GM18870 (cell line): ENCODE measurements around the gene MRPS2.
"Not testable (repeated sequence)": the region's sequence is repeated elsewhere in the genome, so short reads cannot be mapped to it uniquely, and the experiment has no call there.

Source experiments
- ATAC-seq: cut with Tn5 transposase; IDR thresholded peaks from one replicate; pipeline ENCODE4 v1.9.1; 2021; ENCODE audit warnings: moderate library complexity; ENCODE audit not compliant: unreplicated experiment

Gene MRPS2

DNA sequence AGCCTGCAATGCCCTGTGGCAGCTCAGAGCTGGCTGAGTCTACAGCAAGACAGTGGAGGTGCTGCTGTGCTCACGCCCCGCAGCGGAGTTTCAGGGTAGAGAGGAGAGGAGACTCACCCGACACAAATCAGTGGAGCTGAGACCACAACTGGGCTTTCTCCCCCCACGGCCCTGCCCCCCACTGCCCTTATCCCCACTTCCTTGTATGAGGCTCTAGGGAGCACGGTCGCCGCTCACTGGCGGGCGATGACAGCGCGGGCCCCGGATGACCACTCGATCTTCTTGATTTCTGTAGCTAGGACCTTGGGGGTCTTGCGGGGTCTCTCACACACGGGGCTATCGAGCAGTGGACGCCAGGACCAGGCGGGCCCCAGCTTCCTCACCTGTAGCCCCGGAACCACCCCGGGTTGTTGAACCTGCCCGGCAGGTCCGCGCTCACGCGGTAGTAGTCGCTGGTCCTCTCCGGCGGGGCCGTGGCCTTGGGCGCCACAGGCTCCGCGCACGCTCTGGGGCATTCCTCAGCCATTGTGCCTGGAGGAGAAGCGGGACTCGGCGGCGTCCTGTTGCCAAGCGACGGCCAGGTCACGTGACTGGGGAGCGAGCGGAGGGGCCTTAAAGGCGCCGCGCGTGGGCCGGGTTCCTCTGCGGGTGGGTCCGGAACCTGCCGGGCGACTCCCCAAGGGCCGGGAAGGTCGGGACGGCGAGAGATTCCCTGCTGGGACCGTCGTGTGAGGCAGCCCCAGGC is 984 bp upstream of the MRPS2 start:
- no peak for ATAC-seq

- ATAC-seq = no peak
These were observed 384 bp upstream of the MRPS2 start for GRCh38 chr9:135500071-135500524.

GRCh38 chr9:135501261-135502167 is 1.0 kb downstream of the MRPS2 start:
- ATAC-seq = no peak

DNA sequence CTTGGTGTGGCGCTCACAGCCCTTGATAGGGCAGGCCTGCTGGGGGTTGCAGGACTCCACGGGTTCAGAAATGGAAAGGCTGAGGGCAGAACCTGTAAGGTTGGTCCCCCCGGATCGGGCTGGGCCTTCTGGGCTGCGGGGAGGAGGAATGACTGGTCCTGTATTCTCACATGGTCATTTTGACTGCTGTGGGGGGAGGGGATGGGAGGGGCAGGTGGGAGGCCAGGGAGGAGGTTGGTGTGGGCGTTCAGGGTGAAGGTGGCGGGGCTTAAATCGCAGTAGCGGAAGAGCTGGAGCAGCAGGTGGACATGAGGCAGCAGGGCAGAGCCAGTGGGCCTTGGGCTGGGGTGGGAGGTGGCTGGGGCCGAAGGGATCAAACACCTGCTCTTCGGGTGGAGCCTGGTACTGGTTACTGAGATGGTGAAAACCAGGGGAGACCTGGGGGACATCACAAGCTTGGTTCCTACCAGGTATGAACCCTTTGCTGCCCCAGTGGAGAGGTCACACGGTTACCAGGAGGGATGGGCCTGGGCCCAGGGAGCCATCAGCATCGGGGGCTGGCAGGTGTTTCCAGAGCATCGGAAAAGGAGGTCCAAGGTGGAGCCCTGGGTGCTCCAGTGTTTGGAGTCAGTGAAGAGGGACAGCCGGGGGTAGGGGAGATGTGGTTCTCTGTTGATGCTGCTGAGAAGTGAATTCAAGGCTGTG is 1.8 kb downstream of the MRPS2 start:
- ATAC-seq = no peak

- no peak for ATAC-seq
These were observed 2.4 kb downstream of the MRPS2 start for GRCh38 chr9:135502873-135503321.

- no peak for ATAC-seq
These were observed 3.1 kb downstream of the MRPS2 start for GRCh38 chr9:135503371-135504261.

- no peak for ATAC-seq
These were observed 4.1 kb downstream of the MRPS2 start for GRCh38 chr9:135504262-135505243.

GRCh38 chr9:135505406-135506187 is 5.1 kb downstream of the MRPS2 start:
- no peak for ATAC-seq

DNA sequence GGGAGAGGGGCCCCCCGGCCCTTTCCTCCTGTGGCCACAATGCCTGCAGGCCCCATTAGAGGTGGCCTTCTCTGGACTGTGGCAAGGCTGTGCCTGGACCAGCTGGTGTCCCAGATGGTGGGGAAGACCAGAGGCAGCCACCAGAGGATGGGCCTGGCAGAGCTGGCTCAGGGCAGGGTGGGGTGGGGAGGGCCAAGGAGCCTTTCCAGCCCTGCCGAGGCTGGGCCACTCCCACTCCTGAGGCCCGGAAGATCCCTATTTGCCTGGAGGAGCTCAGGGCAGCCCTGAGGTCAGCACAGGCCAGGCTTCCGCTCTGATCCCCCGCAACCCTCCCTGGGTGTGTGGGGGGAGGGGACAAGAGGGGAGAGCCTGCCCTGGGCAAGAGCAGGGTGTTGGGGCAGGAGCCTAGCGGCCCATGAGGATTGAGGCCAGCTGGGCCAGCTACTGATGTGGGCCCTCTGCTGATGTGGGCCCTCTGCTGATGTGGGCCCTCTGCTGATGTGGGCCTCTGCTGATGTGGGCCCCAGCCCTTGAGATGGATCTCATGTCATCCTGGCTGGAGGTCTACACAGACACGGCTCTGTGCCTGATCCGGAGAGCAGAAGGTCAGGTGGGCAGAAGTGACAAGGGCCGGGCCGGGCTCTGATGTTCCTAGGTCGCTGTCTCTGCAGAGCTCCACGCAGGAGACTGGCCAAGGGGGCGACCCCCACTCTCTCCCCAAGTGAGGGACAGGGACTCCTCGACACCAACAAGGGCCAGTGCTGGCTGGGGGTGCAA is 6.0 kb downstream of the MRPS2 start:
- ATAC-seq = no peak

- ATAC-seq = no peak
These were observed 6.9 kb downstream of the MRPS2 start for GRCh38 chr9:135507104-135508035.

- ATAC-seq = no peak
These were observed 7.8 kb downstream of the MRPS2 start for GRCh38 chr9:135508211-135508820.

GRCh38 chr9:135509458-135509857 is 9.0 kb downstream of the MRPS2 start:
- ATAC-seq = no peak

- no peak for ATAC-seq
These were observed 11.7 kb downstream of the MRPS2 start for GRCh38 chr9:135512241-135512603.

DNA sequence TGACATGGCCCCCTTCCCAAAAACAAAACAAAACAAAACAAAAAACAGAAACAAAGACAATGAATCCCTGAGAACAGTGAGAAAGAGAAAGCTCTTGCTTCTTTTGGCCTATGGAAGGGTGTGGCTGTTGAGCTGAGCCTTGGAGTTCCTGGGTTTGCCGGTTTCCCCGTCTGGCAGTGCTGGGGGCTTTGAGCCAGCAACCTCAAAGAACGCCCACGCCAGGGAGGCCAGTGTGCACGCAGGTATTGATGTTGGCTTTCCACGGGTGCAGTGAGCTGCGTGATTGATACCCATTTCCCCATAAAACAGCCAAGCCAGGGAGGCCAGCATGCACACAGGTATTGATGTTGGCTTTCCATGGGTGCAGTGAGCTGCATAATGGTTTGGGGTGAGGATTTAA is 12.4 kb downstream of the MRPS2 start:
- ATAC-seq = no peak

- no peak for ATAC-seq
These were observed 12.9 kb downstream of the MRPS2 start for GRCh38 chr9:135513351-135513846.

- not testable (repeated sequence) for ATAC-seq
These were observed 13.4 kb downstream of the MRPS2 start for GRCh38 chr9:135513906-135514305.
